A673 (cell line): ENCODE data around the gene SYAP1.

Experiments
- CTCF ChIP-seq: fragments of 300-800, 200-600 bp; sonication (generic); conservative IDR thresholded peaks from 2 replicates; pipeline ENCODE4 v1.5.1; 2017; ENCODE audit warnings: low read depth, mild to moderate bottlenecking, antibody characterized with exemption, low read length, moderate library complexity, mixed read lengths
- EZH2 ChIP-seq: fragments of 200-600 bp; sonication (generic); IDR thresholded peaks from 2 replicates; pipeline ENCODE4 v1.6.1; 2017; ENCODE audit warnings: borderline replicate concordance, low read depth, mild to moderate bottlenecking, mixed read lengths, antibody characterized with exemption, low read length; ENCODE audit not compliant: poor library complexity, severe bottlenecking

GRCh38 chrX:16771483-16772398 is 52.3 kb downstream of the SYAP1 start:
- TF ChIP-seq CTCF (no peak), EZH2 (no peak)
